Measurements from ENCODE around the gene EREG.
A peak's percentile ranks its signal among the peaks of the same experiment; 100 is the strongest.

The EREG gene

GRCh38 chr4:74400395-74400794 is 35.5 kb downstream of the EREG start:
- Histone ChIP-seq H3K9ac (ENCODE audit: low read length) (no peak overlapping the region), H2AFZ (ENCODE audit: low read depth, low read length) (no peak overlapping the region), H3K18ac (ENCODE audit: low read depth in 1 of 2, low read length in 2 of 2) (peak overlapping the region in 1 of 2 experiments; percentile 58), H4K8ac (ENCODE audit: low read length) (no peak overlapping the region), H2BK15ac (ENCODE audit: low read depth, poor library complexity, severe bottlenecking) (no peak overlapping the region), H3K4me2 (ENCODE audit: low read length, poor library complexity, severe bottlenecking) (no peak overlapping the region), H3K4me1 (ENCODE audit: control insufficient read depth, insufficient read depth, low read depth, low read length) (no peaks in the 10 kb centered on the region), H3K4ac (ENCODE audit: low read depth in 1 of 2, low read length in 2 of 2) (no peak overlapping the region), H3K23ac (ENCODE audit: low read length in 2 of 2) (no peak overlapping the region), H3K27me3 (ENCODE audit: control insufficient read depth in 1 of 2, insufficient read depth in 1 of 2, low read length in 2 of 2) (no peaks in the 10 kb centered on the region), H3K27ac (ENCODE audit: low read length, poor library complexity, severe bottlenecking) (no peak overlapping the region), H2BK12ac (ENCODE audit: low read length in 2 of 2) (no peak overlapping the region), H4K91ac (ENCODE audit: low read length) (no peak overlapping the region), H3K9me3 (ENCODE audit: control insufficient read depth, low read length) (no peaks in the 10 kb centered on the region), H2BK120ac (ENCODE audit: low read depth, low read length) (no peak overlapping the region), H2AK5ac (ENCODE audit: low read length, severe bottlenecking) (no peak overlapping the region), H2BK5ac (ENCODE audit: low read depth, low read length, poor library complexity, severe bottlenecking) (no peak overlapping the region), H3K79me1 (replicated peaks; ENCODE audit: low read length, poor library complexity, severe bottlenecking) (no peaks in the 10 kb centered on the region), H3K36me3 (ENCODE audit: control insufficient read depth in 1 of 2, insufficient read depth in 2 of 2, low read depth in 1 of 2, low read length in 2 of 2) (no peaks in the 10 kb centered on the region), H3K14ac (ENCODE audit: low read length in 2 of 2) (no peak overlapping the region), H3K4me3 (ENCODE audit: insufficient read depth in 1 of 2, low read depth in 1 of 2, low read length in 2 of 2) (no peak overlapping the region)
- 87% methylated on average over 10 of the region's 10 CpGs for WGBS
- no peak for DNase-seq

- Histone ChIP-seq H2AK5ac (ENCODE audit: low read length, severe bottlenecking) (no peak overlapping the region), H3K27me3 (ENCODE audit: control insufficient read depth in 1 of 2, insufficient read depth in 1 of 2, low read length in 2 of 2) (no peaks in the 10 kb centered on the region), H3K23ac (ENCODE audit: low read length in 2 of 2) (no peak overlapping the region), H2AFZ (ENCODE audit: low read depth, low read length) (no peak overlapping the region), H3K27ac (ENCODE audit: low read length, poor library complexity, severe bottlenecking) (no peak overlapping the region), H3K4me1 (ENCODE audit: control insufficient read depth, insufficient read depth, low read depth, low read length) (no peaks in the 10 kb centered on the region), H4K91ac (ENCODE audit: low read length) (no peak overlapping the region), H3K9ac (ENCODE audit: low read length) (no peak overlapping the region), H4K8ac (ENCODE audit: low read length) (no peak overlapping the region), H2BK120ac (ENCODE audit: low read depth, low read length) (no peak overlapping the region), H3K4me3 (ENCODE audit: insufficient read depth in 1 of 2, low read depth in 1 of 2, low read length in 2 of 2) (no peak overlapping the region), H3K79me1 (replicated peaks; ENCODE audit: low read length, poor library complexity, severe bottlenecking) (no peaks in the 10 kb centered on the region), H3K18ac (ENCODE audit: low read depth in 1 of 2, low read length in 2 of 2) (no peak overlapping the region), H3K9me3 (ENCODE audit: control insufficient read depth, low read length) (no peaks in the 10 kb centered on the region), H2BK5ac (ENCODE audit: low read depth, low read length, poor library complexity, severe bottlenecking) (no peak overlapping the region), H2BK15ac (ENCODE audit: low read depth, poor library complexity, severe bottlenecking) (no peak overlapping the region), H3K36me3 (ENCODE audit: control insufficient read depth in 1 of 2, insufficient read depth in 2 of 2, low read depth in 1 of 2, low read length in 2 of 2) (no peaks in the 10 kb centered on the region), H3K14ac (ENCODE audit: low read length in 2 of 2) (no peak overlapping the region), H3K4me2 (ENCODE audit: low read length, poor library complexity, severe bottlenecking) (no peak overlapping the region), H3K4ac (ENCODE audit: low read depth in 1 of 2, low read length in 2 of 2) (no peak overlapping the region), H2BK12ac (ENCODE audit: low read length in 2 of 2) (no peak overlapping the region)
- no peak for DNase-seq
- WGBS, result 40% methylated on average over 3 of the region's 5 CpGs
Measured at GRCh38 chr4:74402692-74403456, 37.9 kb downstream of the EREG start.

GRCh38 chr4:74407891-74408290 is 42.9 kb downstream of the EREG start:
- no peak overlapping the region for H4K91ac ChIP-seq (ENCODE audit: low read length)
- no peak overlapping the region for H3K4me2 ChIP-seq (ENCODE audit: low read length, poor library complexity, severe bottlenecking)
- no peaks in the 10 kb centered on the region for H3K36me3 ChIP-seq (ENCODE audit: control insufficient read depth in 1 of 2, insufficient read depth in 2 of 2, low read depth in 1 of 2, low read length in 2 of 2)
- no peak overlapping the region for H2BK5ac ChIP-seq (ENCODE audit: low read depth, low read length, poor library complexity, severe bottlenecking)
- H2BK15ac ChIP-seq (ENCODE audit: low read depth, poor library complexity, severe bottlenecking), result no peak overlapping the region
- H3K27ac ChIP-seq (ENCODE audit: low read length, poor library complexity, severe bottlenecking), result no peak overlapping the region
- H2BK120ac ChIP-seq (ENCODE audit: low read depth, low read length), result no peak overlapping the region
- H3K4ac ChIP-seq (ENCODE audit: low read depth in 1 of 2, low read length in 2 of 2), result no peak overlapping the region
- H3K4me3 ChIP-seq (ENCODE audit: insufficient read depth in 1 of 2, low read depth in 1 of 2, low read length in 2 of 2), result no peak overlapping the region
- H3K4me1 ChIP-seq (ENCODE audit: control insufficient read depth, insufficient read depth, low read depth, low read length), result no peaks in the 10 kb centered on the region
- no peak overlapping the region for H2AK5ac ChIP-seq (ENCODE audit: low read length, severe bottlenecking)
- no peaks in the 10 kb centered on the region for H3K9me3 ChIP-seq (ENCODE audit: control insufficient read depth, low read length)
- no peaks in the 10 kb centered on the region for H3K79me1 ChIP-seq (replicated peaks; ENCODE audit: low read length, poor library complexity, severe bottlenecking)
- H3K14ac ChIP-seq (ENCODE audit: low read length in 2 of 2), result no peak overlapping the region
- DNase-seq, result no peak
- no peak overlapping the region for H4K8ac ChIP-seq (ENCODE audit: low read length)
- H3K27me3 ChIP-seq (ENCODE audit: control insufficient read depth in 1 of 2, insufficient read depth in 1 of 2, low read length in 2 of 2), result no peaks in the 10 kb centered on the region
- H2AFZ ChIP-seq (ENCODE audit: low read depth, low read length), result no peak overlapping the region
- H3K18ac ChIP-seq (ENCODE audit: low read depth in 1 of 2, low read length in 2 of 2), result no peak overlapping the region
- no peak overlapping the region for H3K9ac ChIP-seq (ENCODE audit: low read length)
- H3K23ac ChIP-seq (ENCODE audit: low read length in 2 of 2), result no peak overlapping the region
- no peak overlapping the region for H2BK12ac ChIP-seq (ENCODE audit: low read length in 2 of 2)

GRCh38 chr4:74408639-74409038 is 43.7 kb downstream of the EREG start:
- Histone ChIP-seq H2BK15ac (ENCODE audit: low read depth, poor library complexity, severe bottlenecking) (no peak overlapping the region), H3K18ac (ENCODE audit: low read depth in 1 of 2, low read length in 2 of 2) (no peak overlapping the region), H2BK5ac (ENCODE audit: low read depth, low read length, poor library complexity, severe bottlenecking) (no peak overlapping the region), H3K27ac (ENCODE audit: low read length, poor library complexity, severe bottlenecking) (no peak overlapping the region), H3K4ac (ENCODE audit: low read depth in 1 of 2, low read length in 2 of 2) (no peak overlapping the region), H2AK5ac (ENCODE audit: low read length, severe bottlenecking) (no peak overlapping the region), H4K91ac (ENCODE audit: low read length) (no peak overlapping the region), H2BK12ac (ENCODE audit: low read length in 2 of 2) (peak overlapping the region in 1 of 2 experiments; percentile 25), H3K27me3 (ENCODE audit: control insufficient read depth in 1 of 2, insufficient read depth in 1 of 2, low read length in 2 of 2) (no peaks in the 10 kb centered on the region), H3K9me3 (ENCODE audit: control insufficient read depth, low read length) (no peaks in the 10 kb centered on the region), H3K79me1 (replicated peaks; ENCODE audit: low read length, poor library complexity, severe bottlenecking) (no peaks in the 10 kb centered on the region), H3K4me3 (ENCODE audit: insufficient read depth in 1 of 2, low read depth in 1 of 2, low read length in 2 of 2) (no peak overlapping the region), H3K36me3 (ENCODE audit: control insufficient read depth in 1 of 2, insufficient read depth in 2 of 2, low read depth in 1 of 2, low read length in 2 of 2) (no peaks in the 10 kb centered on the region), H3K4me2 (ENCODE audit: low read length, poor library complexity, severe bottlenecking) (no peak overlapping the region), H2BK120ac (ENCODE audit: low read depth, low read length) (no peak overlapping the region), H3K4me1 (ENCODE audit: control insufficient read depth, insufficient read depth, low read depth, low read length) (no peaks in the 10 kb centered on the region), H3K14ac (ENCODE audit: low read length in 2 of 2) (no peak overlapping the region), H2AFZ (ENCODE audit: low read depth, low read length) (no peak overlapping the region), H3K23ac (ENCODE audit: low read length in 2 of 2) (no peak overlapping the region), H4K8ac (ENCODE audit: low read length) (no peak overlapping the region), H3K9ac (ENCODE audit: low read length) (no peak overlapping the region)
- DNase-seq, result peak; percentile 47
- 70% methylated on average over 3 of the region's 3 CpGs for WGBS
